ENCODE results near the gene OR2AE1. TPM values are rescaled to one million over a fixed set of nuclear protein-coding genes. Genes with fewer than 3 reads are reported as not detected.

The OR2AE1 gene
- total and polyA plus RNA-seq, 9 of the 15 experiments (the other 6 are each of a cell fraction or from before 2014, with no cell fraction given), result 0.27 TPM; not detected in 8

DNA sequence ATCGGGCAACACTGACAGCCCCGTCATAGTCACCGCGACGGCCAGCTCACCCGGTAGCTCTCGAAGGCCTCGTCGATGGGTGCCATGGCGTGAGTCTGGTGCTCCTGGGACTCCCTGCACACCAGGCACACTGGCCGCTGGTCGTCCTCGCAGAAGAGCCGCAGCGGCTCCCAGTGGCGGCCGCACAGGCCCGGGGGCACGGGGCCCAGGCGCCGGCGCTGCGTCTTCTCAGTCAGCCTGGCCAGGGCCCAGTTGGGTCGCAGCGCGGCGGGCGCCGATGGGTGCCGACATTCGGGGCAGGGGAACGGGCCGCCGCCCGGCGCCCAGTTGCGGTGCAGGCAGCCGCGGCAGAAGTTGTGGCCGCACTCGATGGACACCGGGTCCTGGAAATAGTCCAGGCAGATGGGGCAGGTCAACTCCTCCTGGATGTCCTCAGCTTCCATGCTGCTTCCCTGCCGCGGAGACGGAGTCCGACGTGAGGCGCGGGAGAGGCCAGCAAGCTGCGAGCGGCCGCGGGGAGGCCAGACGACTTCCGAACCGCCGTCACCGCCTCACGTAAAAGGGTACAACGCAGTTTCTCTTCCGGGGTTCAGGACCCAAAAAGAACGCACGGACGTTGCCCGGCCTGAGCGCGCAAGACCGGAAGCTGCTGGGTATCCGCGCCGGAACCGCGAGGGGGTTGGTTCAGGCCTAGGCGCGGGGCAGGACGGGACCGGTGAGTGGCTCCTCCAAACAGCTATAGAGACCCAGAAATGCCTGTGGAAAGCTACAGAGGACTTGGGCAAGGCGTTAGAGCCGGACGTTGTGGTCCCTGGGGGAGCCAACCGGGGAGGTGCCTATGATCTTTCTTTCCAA lies 42.4 kb upstream of the OR2AE1 start, which contains the start of gene TRIM4 (continued):
- TF ChIP-seq PATZ1 (CRISPR knock-in tag; IDR thresholded peaks at IDR 0.05; ENCODE audit: borderline replicate concordance) (no peak), ELK1 (CRISPR knock-in tag; IDR thresholded peaks at IDR 0.05) (no peak), ZBTB2 (IDR thresholded peaks at IDR 0.05) (peak; percentile 53; the same call in 1 of the 2 replicates), ZNF408 (CRISPR knock-in tag; IDR thresholded peaks at IDR 0.05; ENCODE audit: low read depth) (no peak), TRIM24 (IDR thresholded peaks at IDR 0.05) (0 out of 4 replicates have a peak, but pooled peaks of 1 of the 2 experiments have one; percentile 63), ZNF764 (CRISPR knock-in tag; IDR thresholded peaks at IDR 0.05; ENCODE audit: low read depth) (0 out of 2 replicates have a peak, but pooled peaks have one; percentile 66), FOXP4 (CRISPR knock-in tag; IDR thresholded peaks at IDR 0.05; ENCODE audit: borderline replicate concordance) (peak; percentile 83), DPF2 (IDR thresholded peaks at IDR 0.05) (0 out of 2 replicates have a peak, but pooled peaks have one; percentile 46), CHD1 (IDR thresholded peaks at IDR 0.05; ENCODE audit: low read length) (no peak), KLF10 (CRISPR knock-in tag; IDR thresholded peaks at IDR 0.05) (no peak), MAX (CRISPR knock-in tag; IDR thresholded peaks at IDR 0.05) (peak; percentile 54; the same call in 1 of the 2 replicates), ZNF12 (CRISPR knock-in tag; IDR thresholded peaks at IDR 0.05) (peak; percentile 39; the same call in 1 of the 2 replicates), ZSCAN29 (IDR thresholded peaks at IDR 0.05) (no peak; the same call in 1 of the 2 replicates), POLR2B (IDR thresholded peaks at IDR 0.05; ENCODE audit: low read depth, partially characterized antibody) (peak; percentile 81), BCL6 (CRISPR knock-in tag; IDR thresholded peaks at IDR 0.05) (no peak)
- TF ChIP-seq, protein P1, sequence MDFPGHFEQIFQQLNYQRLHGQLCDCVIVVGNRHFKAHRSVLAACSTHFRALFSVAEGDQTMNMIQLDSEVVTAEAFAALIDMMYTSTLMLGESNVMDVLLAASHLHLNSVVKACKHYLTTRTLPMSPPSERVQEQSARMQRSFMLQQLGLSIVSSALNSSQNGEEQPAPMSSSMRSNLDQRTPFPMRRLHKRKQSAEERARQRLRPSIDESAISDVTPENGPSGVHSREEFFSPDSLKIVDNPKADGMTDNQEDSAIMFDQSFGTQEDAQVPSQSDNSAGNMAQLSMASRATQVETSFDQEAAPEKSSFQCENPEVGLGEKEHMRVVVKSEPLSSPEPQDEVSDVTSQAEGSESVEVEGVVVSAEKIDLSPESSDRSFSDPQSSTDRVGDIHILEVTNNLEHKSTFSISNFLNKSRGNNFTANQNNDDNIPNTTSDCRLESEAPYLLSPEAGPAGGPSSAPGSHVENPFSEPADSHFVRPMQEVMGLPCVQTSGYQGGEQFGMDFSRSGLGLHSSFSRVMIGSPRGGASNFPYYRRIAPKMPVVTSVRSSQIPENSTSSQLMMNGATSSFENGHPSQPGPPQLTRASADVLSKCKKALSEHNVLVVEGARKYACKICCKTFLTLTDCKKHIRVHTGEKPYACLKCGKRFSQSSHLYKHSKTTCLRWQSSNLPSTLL (IDR thresholded peaks at IDR 0.05), result no peak

All from K562 (cell line).